Measurements from ENCODE around the gene TDRD3.

Gene TDRD3

DNA sequence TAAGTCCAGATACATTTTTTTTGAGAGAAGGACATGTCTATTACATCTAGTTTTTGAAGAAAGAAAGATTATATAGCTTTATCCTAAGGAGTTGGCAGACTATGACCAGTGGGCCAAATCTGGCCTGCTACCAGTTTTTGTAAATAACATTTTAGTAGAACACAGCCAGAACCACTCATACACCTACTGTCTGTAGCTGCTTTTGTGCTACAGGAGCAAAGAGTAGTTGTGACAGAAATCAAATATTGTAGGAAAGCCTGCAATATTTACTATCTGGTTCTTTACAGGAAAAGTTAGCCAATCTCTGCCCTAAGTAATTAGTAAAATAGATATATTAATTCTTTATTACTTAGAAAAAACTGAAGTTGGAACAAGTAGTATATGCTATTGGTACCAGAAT is 17.2 kb downstream of the TDRD3 start:
- Histone ChIP-seq H3K79me2 (ENCODE audit: insufficient read depth, low read length) (peaks cover 58% of the 10 kb centered on the region), H2AFZ (ENCODE audit: low read depth, low read length) (no peak overlapping the region), H3K9me3 (ENCODE audit: insufficient read depth, low read length, severe bottlenecking) (no peaks in the 10 kb centered on the region), H3K27ac (ENCODE audit: low read length) (no peak overlapping the region), H3K4me1 (ENCODE audit: insufficient read depth, low read length) (0 out of 2 replicates have a peak, but pooled peaks cover 9% of the 10 kb centered on the region), H3K4me3 (ENCODE audit: low read depth in 1 of 2, low read length in 2 of 2) (no peak overlapping the region), H3K4me2 (ENCODE audit: insufficient read depth, low read length) (no peak overlapping the region), H3K36me3 (ENCODE audit: insufficient read depth, low read length) (no peaks in the 10 kb centered on the region), H3K9ac (ENCODE audit: low read depth, low read length) (no peak overlapping the region), H3K27me3 (ENCODE audit: insufficient read depth, low read length, poor library complexity) (no peaks in the 10 kb centered on the region), H4K20me1 (ENCODE audit: insufficient read depth, low read length) (peaks cover 12% of the 10 kb centered on the region; the same call in 1 of the 2 replicates)
- no peak for DNase-seq
- TF ChIP-seq EZH2 (IDR thresholded peaks at IDR 0.05; ENCODE audit: borderline replicate concordance, low read depth, low read length, severe bottlenecking): no peak
- TF ChIP-seq, protein P1, sequence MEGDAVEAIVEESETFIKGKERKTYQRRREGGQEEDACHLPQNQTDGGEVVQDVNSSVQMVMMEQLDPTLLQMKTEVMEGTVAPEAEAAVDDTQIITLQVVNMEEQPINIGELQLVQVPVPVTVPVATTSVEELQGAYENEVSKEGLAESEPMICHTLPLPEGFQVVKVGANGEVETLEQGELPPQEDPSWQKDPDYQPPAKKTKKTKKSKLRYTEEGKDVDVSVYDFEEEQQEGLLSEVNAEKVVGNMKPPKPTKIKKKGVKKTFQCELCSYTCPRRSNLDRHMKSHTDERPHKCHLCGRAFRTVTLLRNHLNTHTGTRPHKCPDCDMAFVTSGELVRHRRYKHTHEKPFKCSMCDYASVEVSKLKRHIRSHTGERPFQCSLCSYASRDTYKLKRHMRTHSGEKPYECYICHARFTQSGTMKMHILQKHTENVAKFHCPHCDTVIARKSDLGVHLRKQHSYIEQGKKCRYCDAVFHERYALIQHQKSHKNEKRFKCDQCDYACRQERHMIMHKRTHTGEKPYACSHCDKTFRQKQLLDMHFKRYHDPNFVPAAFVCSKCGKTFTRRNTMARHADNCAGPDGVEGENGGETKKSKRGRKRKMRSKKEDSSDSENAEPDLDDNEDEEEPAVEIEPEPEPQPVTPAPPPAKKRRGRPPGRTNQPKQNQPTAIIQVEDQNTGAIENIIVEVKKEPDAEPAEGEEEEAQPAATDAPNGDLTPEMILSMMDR (IDR thresholded peaks at IDR 0.05; ENCODE audit: borderline replicate concordance, extremely low read depth, low read length, poor library complexity, severe bottlenecking): no peak
- no peak for ATAC-seq (ENCODE audit: insufficient read depth, low read depth)

DNA sequence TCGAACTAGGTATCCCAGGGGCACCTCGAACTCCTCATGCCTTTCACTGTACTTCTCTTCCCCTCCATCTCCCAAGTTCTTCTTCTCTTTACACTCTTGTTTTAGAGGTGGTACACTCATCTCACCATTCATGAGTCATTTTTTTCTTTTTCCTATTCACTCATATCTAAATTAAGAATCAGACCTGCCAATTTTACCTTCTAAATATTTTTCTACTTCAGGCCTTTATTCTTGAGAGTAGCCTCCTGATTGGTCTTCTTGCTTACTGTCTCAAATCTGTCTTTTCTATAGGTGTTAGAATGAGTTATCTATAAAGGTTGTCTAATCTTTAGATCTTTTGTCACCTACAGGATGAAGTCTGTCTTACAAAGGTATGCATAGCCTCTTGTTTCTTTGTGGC is 20.7 kb downstream of the TDRD3 start:
- H3K27ac ChIP-seq (ENCODE audit: low read length): no peak overlapping the region
- H3K27me3 ChIP-seq (ENCODE audit: insufficient read depth, low read length, poor library complexity): no peaks in the 10 kb centered on the region
- ATAC-seq (ENCODE audit: insufficient read depth, low read depth) (no peak), DNase-seq (no peak)
- no peak overlapping the region for H3K4me3 ChIP-seq (ENCODE audit: low read depth in 1 of 2, low read length in 2 of 2)
- H3K9ac ChIP-seq (ENCODE audit: low read depth, low read length): no peak overlapping the region
- peaks cover 37% of the 10 kb centered on the region for H3K79me2 ChIP-seq (ENCODE audit: insufficient read depth, low read length)
- no peak overlapping the region for H2AFZ ChIP-seq (ENCODE audit: low read depth, low read length)
- H4K20me1 ChIP-seq (ENCODE audit: insufficient read depth, low read length): peaks cover 4% of the 10 kb centered on the region; the same call in 1 of the 2 replicates
- H3K4me1 ChIP-seq (ENCODE audit: insufficient read depth, low read length): no peaks in the 10 kb centered on the region
- no peaks in the 10 kb centered on the region for H3K9me3 ChIP-seq (ENCODE audit: insufficient read depth, low read length, severe bottlenecking)
- H3K36me3 ChIP-seq (ENCODE audit: insufficient read depth, low read length): no peaks in the 10 kb centered on the region
- H3K4me2 ChIP-seq (ENCODE audit: insufficient read depth, low read length): no peak overlapping the region
- TF ChIP-seq, protein P1 (IDR thresholded peaks at IDR 0.05; ENCODE audit: borderline replicate concordance, extremely low read depth, low read length, poor library complexity, severe bottlenecking): no peak
- TF ChIP-seq EZH2 (IDR thresholded peaks at IDR 0.05; ENCODE audit: borderline replicate concordance, low read depth, low read length, severe bottlenecking): no peak

DNA sequence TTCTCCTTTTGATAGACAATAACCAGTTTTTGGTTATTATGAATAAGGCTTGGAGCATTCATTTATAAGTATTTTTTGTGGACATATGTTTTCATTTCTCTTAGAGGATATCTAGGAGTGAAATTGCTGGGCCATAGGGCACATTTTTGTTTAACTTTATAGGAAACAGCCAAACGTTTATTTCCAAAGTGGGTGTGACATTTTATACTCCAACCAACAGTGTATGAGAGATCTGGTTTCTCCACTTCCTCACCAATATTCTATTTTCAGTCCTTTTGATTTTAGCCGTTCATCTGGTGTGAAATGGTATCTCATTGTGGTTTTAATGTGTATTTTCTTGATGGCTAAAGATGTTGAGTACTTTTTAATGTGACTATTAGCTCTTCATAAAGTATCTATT is 21.9 kb downstream of the TDRD3 start:
- no peaks in the 10 kb centered on the region for H3K4me1 ChIP-seq (ENCODE audit: insufficient read depth, low read length)
- H4K20me1 ChIP-seq (ENCODE audit: insufficient read depth, low read length): no peaks in the 10 kb centered on the region
- no peak overlapping the region for H3K4me2 ChIP-seq (ENCODE audit: insufficient read depth, low read length)
- no peak for DNase-seq
- H3K36me3 ChIP-seq (ENCODE audit: insufficient read depth, low read length): no peaks in the 10 kb centered on the region
- no peak overlapping the region for H3K4me3 ChIP-seq (ENCODE audit: low read depth in 1 of 2, low read length in 2 of 2)
- no peak overlapping the region for H3K27ac ChIP-seq (ENCODE audit: low read length)
- no peak overlapping the region for H2AFZ ChIP-seq (ENCODE audit: low read depth, low read length)
- H3K9me3 ChIP-seq (ENCODE audit: insufficient read depth, low read length, severe bottlenecking): no peaks in the 10 kb centered on the region
- TF ChIP-seq, protein P1 (IDR thresholded peaks at IDR 0.05; ENCODE audit: borderline replicate concordance, extremely low read depth, low read length, poor library complexity, severe bottlenecking): no peak
- no peak for TF ChIP-seq EZH2 (IDR thresholded peaks at IDR 0.05; ENCODE audit: borderline replicate concordance, low read depth, low read length, severe bottlenecking)
- H3K27me3 ChIP-seq (ENCODE audit: insufficient read depth, low read length, poor library complexity): no peaks in the 10 kb centered on the region
- no peak overlapping the region for H3K9ac ChIP-seq (ENCODE audit: low read depth, low read length)
- H3K79me2 ChIP-seq (ENCODE audit: insufficient read depth, low read length): peaks cover 28% of the 10 kb centered on the region
- ATAC-seq (ENCODE audit: insufficient read depth, low read depth): no peak

DNA sequence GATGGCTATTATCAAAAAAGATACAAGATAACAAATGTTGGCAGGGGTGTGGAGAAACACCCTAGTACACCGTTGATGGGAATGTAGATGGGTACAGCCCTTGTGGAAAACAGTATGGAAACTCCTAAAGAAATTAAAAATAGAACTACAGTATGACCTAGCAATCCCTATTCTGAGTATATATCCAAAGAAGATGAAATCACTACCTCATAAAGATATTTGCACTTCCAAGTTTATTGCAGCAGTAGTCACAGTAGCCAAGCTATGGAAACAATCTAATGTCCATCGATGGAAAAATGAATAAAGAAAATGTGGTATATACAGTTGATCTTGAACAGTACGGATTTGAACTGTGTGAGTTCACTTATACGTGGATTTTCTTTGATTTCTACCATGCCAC is 28.3 kb downstream of the TDRD3 start:
- H3K79me2 ChIP-seq (ENCODE audit: insufficient read depth, low read length): peaks cover 12% of the 10 kb centered on the region; the same call in 1 of the 2 replicates
- no peak overlapping the region for H3K27ac ChIP-seq (ENCODE audit: low read length)
- ATAC-seq (ENCODE audit: insufficient read depth, low read depth) (no peak), DNase-seq (no peak)
- no peaks in the 10 kb centered on the region for H3K27me3 ChIP-seq (ENCODE audit: insufficient read depth, low read length, poor library complexity)
- no peak for TF ChIP-seq EZH2 (IDR thresholded peaks at IDR 0.05; ENCODE audit: borderline replicate concordance, low read depth, low read length, severe bottlenecking)
- TF ChIP-seq, protein P1 (IDR thresholded peaks at IDR 0.05; ENCODE audit: borderline replicate concordance, extremely low read depth, low read length, poor library complexity, severe bottlenecking): no peak
- H3K4me1 ChIP-seq (ENCODE audit: insufficient read depth, low read length): no peaks in the 10 kb centered on the region
- H3K4me2 ChIP-seq (ENCODE audit: insufficient read depth, low read length): no peak overlapping the region
- no peak overlapping the region for H3K9ac ChIP-seq (ENCODE audit: low read depth, low read length)
- H3K36me3 ChIP-seq (ENCODE audit: insufficient read depth, low read length): no peaks in the 10 kb centered on the region
- 0 out of 2 replicates have a peak, but pooled peaks cover 2% of the 10 kb centered on the region for H4K20me1 ChIP-seq (ENCODE audit: insufficient read depth, low read length)
- no peaks in the 10 kb centered on the region for H3K9me3 ChIP-seq (ENCODE audit: insufficient read depth, low read length, severe bottlenecking)
- H3K4me3 ChIP-seq (ENCODE audit: low read depth in 1 of 2, low read length in 2 of 2): no peak overlapping the region
- no peak overlapping the region for H2AFZ ChIP-seq (ENCODE audit: low read depth, low read length)

Measured in DND-41 (cell line).